RWPE2 (cell line): ENCODE results near the gene PGAP2.
A peak's percentile ranks its signal among the peaks of the same experiment; 100 is the strongest.

Experiments used
- ATAC-seq: fragments of 200-7000 bp; cut with Tn5 transposase; 3 replicates; pipeline ENCODE4 v1.9.1; 2021; ENCODE audit warnings: low read depth
- DNase-seq: peaks from one replicate; pipeline ENCODE4 v3.0.0-alpha.2; 2020; ENCODE audit warnings: low spot score
- H3K27ac ChIP-seq: fragments of 450-650 bp; 2 replicates; pipeline ENCODE4 v1.5.1; 2017; ENCODE audit warnings: mild to moderate bottlenecking; ENCODE audit not compliant: poor library complexity, severe bottlenecking
- H3K27me3 ChIP-seq: fragments of 250-450 bp; sonication (Bioruptor Pico); 2 replicates; pipeline ENCODE4 v1.5.1; 2021; ENCODE audit warnings: mild to moderate bottlenecking, moderate library complexity; ENCODE audit not compliant: insufficient read depth, poor library complexity, severe bottlenecking
- H3K36me3 ChIP-seq: fragments of 250-450 bp; sonication (Bioruptor Pico); 2 replicates; pipeline ENCODE4 v1.5.1; 2020; ENCODE audit warnings: low read depth, mild to moderate bottlenecking, moderate library complexity
- H3K4me1 ChIP-seq: fragments of 250-450 bp; sonication (Bioruptor Pico); 2 replicates; pipeline ENCODE4 v1.5.1; 2021; ENCODE audit warnings: mild to moderate bottlenecking, moderate library complexity; ENCODE audit not compliant: insufficient read depth, poor library complexity, severe bottlenecking
- H3K4me3 ChIP-seq: fragments of 250-450 bp; sonication (Bioruptor Pico); 2 replicates; pipeline ENCODE4 v1.5.1; 2021; ENCODE audit warnings: mild to moderate bottlenecking, moderate library complexity; ENCODE audit not compliant: severe bottlenecking
- H3K9me3 ChIP-seq: fragments of 250-450 bp; sonication (Bioruptor Pico); 2 replicates; pipeline ENCODE4 v1.5.1; 2021; ENCODE audit warnings: mild to moderate bottlenecking, moderate library complexity; ENCODE audit not compliant: severe bottlenecking
- CTCF ChIP-seq: fragments of 450-650 bp; IDR thresholded peaks from one replicate; pipeline ENCODE4 v1.5.1; 2017; ENCODE audit warnings: mild to moderate bottlenecking, moderate library complexity; ENCODE audit not compliant: poor library complexity, severe bottlenecking

PGAP2 gene

GRCh38 chr11:3865388-3866193 lies 57.2 kb downstream of the PGAP2 start:
- H3K27ac ChIP-seq: peak overlapping the region; percentile 35
- H3K4me3 ChIP-seq: no peak overlapping the region
- ATAC-seq (peak; percentile 74), DNase-seq (no peak)
- peaks cover 11% of the 10 kb centered on the region for H3K4me1 ChIP-seq
- H3K36me3 ChIP-seq: no peaks in the 10 kb centered on the region
- no peak for TF ChIP-seq CTCF
- H3K9me3 ChIP-seq: no peaks in the 10 kb centered on the region
- no peaks in the 10 kb centered on the region for H3K27me3 ChIP-seq

GRCh38 chr11:3866206-3866605 lies 57.8 kb downstream of the PGAP2 start:
- H3K4me3 ChIP-seq: no peak overlapping the region
- H3K9me3 ChIP-seq: no peaks in the 10 kb centered on the region
- H3K27me3 ChIP-seq: no peaks in the 10 kb centered on the region
- no peaks in the 10 kb centered on the region for H3K36me3 ChIP-seq
- H3K4me1 ChIP-seq: peaks cover 11% of the 10 kb centered on the region
- ATAC-seq (no peak), DNase-seq (no peak)
- peak overlapping the region; percentile 35 for H3K27ac ChIP-seq
- TF ChIP-seq CTCF: no peak

GRCh38 chr11:3866836-3867208 lies 58.5 kb downstream of the PGAP2 start:
- H3K27ac ChIP-seq: no peak overlapping the region
- no peak overlapping the region for H3K4me3 ChIP-seq
- ATAC-seq (no peak), DNase-seq (no peak)
- H3K4me1 ChIP-seq: peaks cover 11% of the 10 kb centered on the region
- H3K36me3 ChIP-seq: no peaks in the 10 kb centered on the region
- no peak for TF ChIP-seq CTCF
- no peaks in the 10 kb centered on the region for H3K9me3 ChIP-seq
- H3K27me3 ChIP-seq: no peaks in the 10 kb centered on the region

GRCh38 chr11:3867209-3868091 lies 59.1 kb downstream of the PGAP2 start:
- H3K4me3 ChIP-seq: no peak overlapping the region

More at GRCh38 chr11:3867209-3868091, 59.1 kb downstream of the PGAP2 start:
- Histone ChIP-seq H3K4me1 (peaks cover 11% of the 10 kb centered on the region), H3K27ac (no peak overlapping the region), H3K27me3 (no peaks in the 10 kb centered on the region), H3K36me3 (no peaks in the 10 kb centered on the region), H3K9me3 (no peaks in the 10 kb centered on the region)
- DNase-seq (no peak), ATAC-seq (no peak)
- TF ChIP-seq CTCF: no peak
